ENCODE measurements around the gene MIAT. TPM values are rescaled to one million over a fixed set of nuclear protein-coding genes. Genes with fewer than 3 reads are reported as not detected.

Gene MIAT
- total and polyA plus RNA-seq, 2 donors (not counting 3 experiments of a cell fraction or from before 2014, with no cell fraction given), result 0.03 to 0.80 TPM

DNA sequence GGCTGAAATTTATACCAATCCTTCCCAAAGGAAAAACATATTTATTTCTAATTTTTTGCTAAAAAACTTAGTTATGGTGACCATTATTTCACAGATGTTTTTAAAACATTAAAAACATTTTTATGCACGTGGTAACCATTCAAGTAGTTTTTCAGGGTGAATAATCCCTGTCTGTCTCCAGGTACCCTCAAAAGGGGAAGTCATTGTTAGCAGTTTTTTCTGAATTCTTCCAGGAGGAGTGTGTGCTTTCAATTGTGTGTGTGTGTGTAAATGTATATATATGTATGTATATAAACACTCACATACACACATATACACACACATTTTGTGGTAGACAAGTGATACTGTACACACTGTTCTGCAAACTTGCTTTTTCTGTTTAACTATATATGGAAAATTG is 43.9 kb downstream of the MIAT start:
- no TSS peak for BruUV-seq (replicated peaks)
- FAIRE-seq (no peak), DNase-seq (ENCODE audit: low read depth, low spot score) (no peak)
- Histone ChIP-seq H3K27ac (ENCODE audit: insufficient read depth, low read depth, low read length) (no peak overlapping the region), H3K27me3 (ENCODE audit: control insufficient read depth in 2 of 2, insufficient read depth in 2 of 2, low read length in 2 of 2) (no peaks in the 10 kb centered on the region), H3K9me3 (replicated peaks; ENCODE audit: control insufficient read depth, insufficient read depth, low read length) (no peaks in the 10 kb centered on the region), H3K9me1 (replicated peaks; ENCODE audit: control insufficient read depth, extremely low read depth, insufficient read depth, low read length) (no peaks in the 10 kb centered on the region), H3K4me3 (replicated peaks in 1 of 3; ENCODE audit: insufficient read depth in 1 of 3, low read depth in 1 of 3, low read length in 3 of 3) (no peak overlapping the region), H3K4me2 (ENCODE audit: insufficient read depth, low read length) (no peak overlapping the region), H3K4me1 (ENCODE audit: control insufficient read depth, extremely low read depth, insufficient read depth, low read length) (peaks cover 2% of the 10 kb centered on the region), H2AFZ (ENCODE audit: low read depth, low read length) (no peak overlapping the region), H3K36me3 (ENCODE audit: control insufficient read depth in 2 of 2, extremely low read depth in 1 of 2, insufficient read depth in 2 of 2, low read length in 2 of 2) (no peaks in the 10 kb centered on the region), H3K79me2 (ENCODE audit: control insufficient read depth, insufficient read depth, low read length) (no peaks in the 10 kb centered on the region), H4K20me1 (replicated peaks; ENCODE audit: control insufficient read depth, extremely low read depth, insufficient read depth, low read length) (no peaks in the 10 kb centered on the region), H3K9ac (replicated peaks; ENCODE audit: extremely low read depth, insufficient read depth, low read length) (no peak overlapping the region)
- intact Hi-C loops (cut with micrococcal nuclease), result no loop called here
- dilution Hi-C loops (cut with MboI; ENCODE audit: extremely low pct_ligation_motif_present, low sequenced_read_pairs), result no loop called here
- TF ChIP-seq POLR2AphosphoS5 (IDR thresholded peaks at IDR 0.05; ENCODE audit: insufficient read depth, low read depth, low read length) (no peak), POLR2A (IDR thresholded peaks at IDR 0.05; ENCODE audit: low read depth, low read length) (no peak), MYC (IDR thresholded peaks at IDR 0.05; ENCODE audit: low read depth, low read length) (no peak), JUN (IDR thresholded peaks at IDR 0.05; ENCODE audit: borderline replicate concordance, insufficient read depth, insufficient read length, low read depth) (no peak), EZH2 (IDR thresholded peaks at IDR 0.05; ENCODE audit: borderline replicate concordance, low read depth, low read length, severe bottlenecking) (no peak), FOS (IDR thresholded peaks at IDR 0.05; ENCODE audit: borderline replicate concordance, insufficient read depth, low read length) (no peak), GATA2 (IDR thresholded peaks at IDR 0.05; ENCODE audit: insufficient read depth, insufficient read length, low read depth, low read length) (no peak)
- TF ChIP-seq, protein P1, sequence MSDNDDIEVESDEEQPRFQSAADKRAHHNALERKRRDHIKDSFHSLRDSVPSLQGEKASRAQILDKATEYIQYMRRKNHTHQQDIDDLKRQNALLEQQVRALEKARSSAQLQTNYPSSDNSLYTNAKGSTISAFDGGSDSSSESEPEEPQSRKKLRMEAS (IDR thresholded peaks at IDR 0.05; ENCODE audit: insufficient read depth, insufficient read length), result no peak
- TF ChIP-seq, protein P2, sequence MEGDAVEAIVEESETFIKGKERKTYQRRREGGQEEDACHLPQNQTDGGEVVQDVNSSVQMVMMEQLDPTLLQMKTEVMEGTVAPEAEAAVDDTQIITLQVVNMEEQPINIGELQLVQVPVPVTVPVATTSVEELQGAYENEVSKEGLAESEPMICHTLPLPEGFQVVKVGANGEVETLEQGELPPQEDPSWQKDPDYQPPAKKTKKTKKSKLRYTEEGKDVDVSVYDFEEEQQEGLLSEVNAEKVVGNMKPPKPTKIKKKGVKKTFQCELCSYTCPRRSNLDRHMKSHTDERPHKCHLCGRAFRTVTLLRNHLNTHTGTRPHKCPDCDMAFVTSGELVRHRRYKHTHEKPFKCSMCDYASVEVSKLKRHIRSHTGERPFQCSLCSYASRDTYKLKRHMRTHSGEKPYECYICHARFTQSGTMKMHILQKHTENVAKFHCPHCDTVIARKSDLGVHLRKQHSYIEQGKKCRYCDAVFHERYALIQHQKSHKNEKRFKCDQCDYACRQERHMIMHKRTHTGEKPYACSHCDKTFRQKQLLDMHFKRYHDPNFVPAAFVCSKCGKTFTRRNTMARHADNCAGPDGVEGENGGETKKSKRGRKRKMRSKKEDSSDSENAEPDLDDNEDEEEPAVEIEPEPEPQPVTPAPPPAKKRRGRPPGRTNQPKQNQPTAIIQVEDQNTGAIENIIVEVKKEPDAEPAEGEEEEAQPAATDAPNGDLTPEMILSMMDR (IDR thresholded peaks at IDR 0.05; ENCODE audit: extremely low read depth in 1 of 2, insufficient read depth in 1 of 2, low read depth in 1 of 2, low read length in 2 of 2), result no peak
- ChIA-PET POLR2A (no interaction called here), CTCF (interaction anchor here (0.7 to 1.6 kb wide), 2 partner anchors 8 to 9 kb away, joined by 3 read pairs; no protein-coding TSS in a partner anchor)
